Mononuclear cell (primary cell): ENCODE data around the gene PHLDA2. TPM values are rescaled to one million over a fixed set of nuclear protein-coding genes. Genes with fewer than 3 reads are reported as not detected.
"Not testable (repeated sequence)": the region's sequence is repeated elsewhere in the genome, so short reads cannot be mapped to it uniquely, and the experiment has no call there.

Source experiments
- H3K27me3 ChIP-seq: 2 replicates; pipeline ENCODE4 v1.6.0; 2011; ENCODE audit warnings: low read length, control low read depth; ENCODE audit not compliant: insufficient read depth
- H3K4me1 ChIP-seq: 2 replicates; pipeline ENCODE4 v1.5.1; 2011; ENCODE audit warnings: mild to moderate bottlenecking, low read length, control low read depth; ENCODE audit not compliant: insufficient read depth
- H3K4me3 ChIP-seq: 2 replicates; pipeline ENCODE4 v1.5.1; 2011; ENCODE audit warnings: mild to moderate bottlenecking, low read length, moderate library complexity
- H3K9me3 ChIP-seq: 2 replicates; pipeline ENCODE4 v1.5.1; 2011; ENCODE audit warnings: low read depth, mild to moderate bottlenecking, control low read depth, low read length
- total RNA-seq: library from RNA; depleted of rRNA; stranded (reverse); fragments of >200 nt; gene quantifications from one replicate; pipeline ENCODE4 v1.2.3, GENCODE V29; 2012

PHLDA2 gene
- total RNA-seq, 1 donor, result 1.7 TPM

- no peaks in the 10 kb centered on the region for H3K9me3 ChIP-seq
- H3K27me3 ChIP-seq, result no peaks in the 10 kb centered on the region
- H3K4me1 ChIP-seq, result peaks cover 8% of the 10 kb centered on the region
- H3K4me3 ChIP-seq, result no peak overlapping the region
These were observed 12.9 kb downstream of the PHLDA2 start for GRCh38 chr11:2916114-2916891.

GRCh38 chr11:2915473-2915872 is 13.7 kb downstream of the PHLDA2 start:
- H3K4me3 ChIP-seq, result no peak overlapping the region
- no peaks in the 10 kb centered on the region for H3K9me3 ChIP-seq
- H3K27me3 ChIP-seq, result no peaks in the 10 kb centered on the region
- H3K4me1 ChIP-seq, result peaks cover 8% of the 10 kb centered on the region

- peaks cover 8% of the 10 kb centered on the region for H3K4me1 ChIP-seq
- H3K9me3 ChIP-seq, result no peaks in the 10 kb centered on the region
- H3K27me3 ChIP-seq, result no peaks in the 10 kb centered on the region
- H3K4me3 ChIP-seq, result no peak overlapping the region
These were observed 14.6 kb downstream of the PHLDA2 start for GRCh38 chr11:2914455-2915195.

GRCh38 chr11:2913776-2914175 is 15.4 kb downstream of the PHLDA2 start:
- Histone ChIP-seq H3K9me3 (no peaks in the 10 kb centered on the region), H3K4me1 (peaks cover 8% of the 10 kb centered on the region), H3K4me3 (no peak overlapping the region), H3K27me3 (no peaks in the 10 kb centered on the region)

GRCh38 chr11:2913019-2913431 is 16.2 kb downstream of the PHLDA2 start:
- Histone ChIP-seq H3K9me3 (no peaks in the 10 kb centered on the region), H3K27me3 (no peaks in the 10 kb centered on the region), H3K4me1 (peaks cover 8% of the 10 kb centered on the region), H3K4me3 (no peak overlapping the region)

GRCh38 chr11:2912498-2912897 is 16.7 kb downstream of the PHLDA2 start:
- Histone ChIP-seq H3K9me3 (no peaks in the 10 kb centered on the region), H3K27me3 (no peaks in the 10 kb centered on the region), H3K4me1 (peaks cover 8% of the 10 kb centered on the region), H3K4me3 (no peak overlapping the region)

GRCh38 chr11:2911785-2912391 is 17.3 kb downstream of the PHLDA2 start:
- no peaks in the 10 kb centered on the region for H3K27me3 ChIP-seq
- H3K4me1 ChIP-seq, result peaks cover 8% of the 10 kb centered on the region
- H3K9me3 ChIP-seq, result no peaks in the 10 kb centered on the region
- no peak overlapping the region for H3K4me3 ChIP-seq

- H3K4me1 ChIP-seq, result peaks cover 8% of the 10 kb centered on the region
- no peak overlapping the region for H3K4me3 ChIP-seq
- H3K27me3 ChIP-seq, result no peaks in the 10 kb centered on the region
- no peaks in the 10 kb centered on the region for H3K9me3 ChIP-seq
These were observed 18.0 kb downstream of the PHLDA2 start for GRCh38 chr11:2911088-2911784.

GRCh38 chr11:2910401-2910955 is 18.7 kb downstream of the PHLDA2 start:
- H3K4me1 ChIP-seq, result peaks cover 8% of the 10 kb centered on the region
- no peaks in the 10 kb centered on the region for H3K9me3 ChIP-seq
- H3K4me3 ChIP-seq, result no peak overlapping the region
- H3K27me3 ChIP-seq, result no peaks in the 10 kb centered on the region

GRCh38 chr11:2909133-2909902 is 19.9 kb downstream of the PHLDA2 start:
- Histone ChIP-seq H3K9me3 (no peaks in the 10 kb centered on the region), H3K4me3 (no peak overlapping the region), H3K27me3 (no peaks in the 10 kb centered on the region), H3K4me1 (peaks cover 8% of the 10 kb centered on the region)

GRCh38 chr11:2908130-2908529 is 21.1 kb downstream of the PHLDA2 start:
- no peaks in the 10 kb centered on the region for H3K9me3 ChIP-seq
- peaks cover 3% of the 10 kb centered on the region for H3K4me1 ChIP-seq
- no peaks in the 10 kb centered on the region for H3K27me3 ChIP-seq
- no peak overlapping the region for H3K4me3 ChIP-seq

- not testable (repeated sequence) for H3K27me3 ChIP-seq
These were observed 23.9 kb downstream of the PHLDA2 start for GRCh38 chr11:2905299-2905698.

GRCh38 chr11:2904153-2905052 is 24.8 kb downstream of the PHLDA2 start:
- peaks cover 34% of the 10 kb centered on the region for H3K4me1 ChIP-seq
- no peaks in the 10 kb centered on the region for H3K27me3 ChIP-seq
- H3K4me3 ChIP-seq, result no peak overlapping the region
- H3K9me3 ChIP-seq, result no peaks in the 10 kb centered on the region

More at GRCh38 chr11:2905299-2905698, 23.9 kb downstream of the PHLDA2 start:
- peaks cover 26% of the 10 kb centered on the region for H3K4me1 ChIP-seq
- not testable (repeated sequence) for H3K4me3 ChIP-seq, H3K9me3 ChIP-seq
